Activated gamma-delta T cell (primary cell): Measurements from ENCODE around the gene FCHSD2.

Source experiments
- DNase-seq: peaks from one replicate; lab custom pipeline; 2025; lab: John Stamatoyannopoulos, UW

The FCHSD2 gene

GRCh38 chr11:73172992-73173656 is 31.0 kb upstream of the FCHSD2 start:
- DNase-seq: no peak

DNA sequence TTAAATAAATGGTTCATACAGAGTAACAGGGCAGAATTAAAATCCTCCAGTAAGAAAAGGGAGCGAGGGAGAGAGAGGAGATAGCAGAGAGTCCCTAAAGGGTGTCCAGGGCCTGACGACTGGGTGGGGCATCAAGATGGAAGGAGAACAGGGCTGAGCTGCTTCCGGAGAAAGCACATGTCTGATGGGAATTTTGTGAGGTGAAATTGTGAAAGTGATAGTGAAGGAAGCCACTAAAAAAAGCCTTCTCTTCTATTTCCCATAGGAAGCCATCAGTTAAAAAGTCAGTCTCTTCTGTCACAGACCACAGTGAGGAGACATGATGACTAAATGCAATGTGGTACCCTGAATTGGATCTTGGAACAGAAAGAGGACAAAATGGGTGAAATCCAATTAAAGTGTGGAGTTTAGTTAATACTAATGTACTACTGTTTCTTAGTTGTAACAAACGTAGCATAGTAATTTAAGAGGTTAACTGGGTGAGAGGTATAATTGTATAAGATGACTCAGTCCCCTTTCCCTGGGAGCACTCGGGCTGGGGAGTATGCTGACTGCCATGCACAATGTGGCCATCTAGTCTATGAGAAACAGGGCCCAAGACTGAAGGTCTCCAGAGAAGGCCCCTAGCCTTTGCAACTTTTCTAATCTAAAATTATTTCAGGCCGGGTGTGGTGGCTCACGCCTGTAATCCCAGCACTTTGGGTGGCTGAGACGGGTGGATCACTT is 29.5 kb upstream of the FCHSD2 start:
- DNase-seq: no peak

GRCh38 chr11:73170140-73170539 is 28.0 kb upstream of the FCHSD2 start:
- no peak for DNase-seq

GRCh38 chr11:73168925-73169579 is 26.9 kb upstream of the FCHSD2 start:
- no peak for DNase-seq

GRCh38 chr11:73167363-73167954 is 25.3 kb upstream of the FCHSD2 start:
- no peak for DNase-seq

DNA sequence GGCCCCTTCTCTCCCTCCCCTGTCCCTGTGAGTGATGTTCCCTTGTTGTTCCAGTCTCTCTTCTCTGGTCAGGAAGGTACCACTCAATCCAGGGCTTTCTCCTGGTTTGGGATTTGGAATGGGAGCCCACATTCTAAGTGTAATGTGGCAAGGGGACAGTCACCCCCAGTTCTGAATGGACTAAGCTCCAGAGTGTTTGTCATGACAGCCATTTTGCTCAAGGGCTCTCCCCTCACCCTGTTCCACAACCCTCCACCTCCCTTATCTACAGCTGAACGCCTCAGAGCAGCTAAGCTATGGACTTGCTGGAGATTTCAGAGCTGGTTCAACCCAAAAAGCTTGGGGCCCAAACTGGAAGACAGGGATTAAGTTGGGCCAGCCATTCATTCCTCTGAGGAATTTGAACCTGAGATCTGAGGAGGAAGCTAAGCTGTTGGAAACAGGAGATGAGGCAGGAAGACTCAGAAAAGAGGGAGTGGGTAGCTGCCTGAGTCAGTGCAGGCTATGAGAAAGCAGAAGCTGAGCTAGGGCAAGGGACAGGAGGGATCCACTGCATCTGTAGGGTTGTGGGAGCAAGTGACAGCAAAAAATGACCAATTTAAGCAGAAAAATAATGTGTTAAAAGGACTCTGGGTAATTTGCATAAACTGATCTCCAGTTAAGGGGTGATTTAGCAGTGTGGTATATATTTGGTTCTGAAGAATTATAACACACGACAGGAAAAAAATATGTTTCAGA is 22.9 kb upstream of the FCHSD2 start:
- DNase-seq: no peak

DNA sequence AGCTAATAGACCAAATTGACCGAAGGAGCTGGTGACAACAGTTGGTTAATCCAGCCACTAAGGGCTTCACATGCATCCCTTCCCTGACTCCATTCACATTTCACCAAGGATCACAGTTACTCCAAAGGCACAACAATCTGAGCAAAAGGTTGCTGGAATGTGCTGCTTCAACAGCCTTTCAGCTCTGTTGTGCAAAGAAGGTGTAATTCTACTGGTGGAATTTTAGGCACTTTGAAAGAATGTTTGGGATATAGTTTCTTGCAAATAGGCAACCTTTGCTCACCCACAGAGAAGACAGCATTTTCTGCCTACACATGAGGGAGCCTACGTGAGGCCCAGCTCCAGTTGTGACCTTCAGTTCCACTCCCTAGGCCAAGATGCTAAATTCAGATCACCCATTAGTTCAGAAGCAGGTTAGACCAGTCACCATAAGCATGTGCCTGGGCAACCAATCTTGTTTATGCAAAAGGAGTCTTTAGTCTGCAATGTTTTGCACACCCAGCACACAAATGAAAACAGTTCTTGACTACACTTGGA is 21.6 kb upstream of the FCHSD2 start:
- DNase-seq: no peak

GRCh38 chr11:73162196-73162740 is 20.1 kb upstream of the FCHSD2 start:
- DNase-seq: no peak

DNA sequence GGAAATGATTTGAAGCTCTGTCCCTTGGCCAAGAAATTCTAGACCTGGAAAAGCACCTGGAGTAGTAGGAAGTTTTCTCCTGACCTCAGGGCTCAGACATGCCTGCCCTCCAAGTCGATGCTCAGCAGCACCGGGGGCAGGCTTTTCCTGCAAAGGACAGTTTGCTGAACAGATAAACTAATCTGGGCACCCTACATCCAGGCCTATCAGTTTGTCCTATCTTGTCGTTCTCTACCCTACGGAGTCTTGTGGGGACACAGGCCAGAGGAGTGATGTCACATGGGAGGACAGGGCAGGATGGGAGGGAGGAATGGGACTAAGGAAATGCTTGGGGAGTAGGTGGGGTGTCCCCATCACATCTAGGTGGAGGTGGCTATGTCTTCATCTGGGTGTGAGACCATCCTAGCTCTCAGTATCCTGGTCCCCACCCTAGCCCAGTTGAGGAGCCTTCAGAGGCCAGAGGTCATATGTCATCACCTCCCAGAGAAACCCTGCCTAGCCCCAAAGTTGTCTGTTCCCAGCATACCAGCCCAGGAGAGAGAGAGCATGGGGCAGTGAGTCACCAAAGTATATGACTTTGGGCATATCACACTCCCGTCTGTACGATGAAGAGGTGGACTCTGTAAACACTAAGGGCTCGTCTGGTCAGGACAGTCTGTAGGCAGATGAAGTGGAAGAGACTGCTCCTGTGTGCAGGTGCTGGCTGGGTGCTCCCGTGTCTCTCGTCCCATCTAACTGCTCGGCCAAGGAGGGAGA is 18.1 kb upstream of the FCHSD2 start:
- no peak for DNase-seq

- no peak for DNase-seq
Observed at GRCh38 chr11:73159297-73159696, 17.2 kb upstream of the FCHSD2 start.

DNA sequence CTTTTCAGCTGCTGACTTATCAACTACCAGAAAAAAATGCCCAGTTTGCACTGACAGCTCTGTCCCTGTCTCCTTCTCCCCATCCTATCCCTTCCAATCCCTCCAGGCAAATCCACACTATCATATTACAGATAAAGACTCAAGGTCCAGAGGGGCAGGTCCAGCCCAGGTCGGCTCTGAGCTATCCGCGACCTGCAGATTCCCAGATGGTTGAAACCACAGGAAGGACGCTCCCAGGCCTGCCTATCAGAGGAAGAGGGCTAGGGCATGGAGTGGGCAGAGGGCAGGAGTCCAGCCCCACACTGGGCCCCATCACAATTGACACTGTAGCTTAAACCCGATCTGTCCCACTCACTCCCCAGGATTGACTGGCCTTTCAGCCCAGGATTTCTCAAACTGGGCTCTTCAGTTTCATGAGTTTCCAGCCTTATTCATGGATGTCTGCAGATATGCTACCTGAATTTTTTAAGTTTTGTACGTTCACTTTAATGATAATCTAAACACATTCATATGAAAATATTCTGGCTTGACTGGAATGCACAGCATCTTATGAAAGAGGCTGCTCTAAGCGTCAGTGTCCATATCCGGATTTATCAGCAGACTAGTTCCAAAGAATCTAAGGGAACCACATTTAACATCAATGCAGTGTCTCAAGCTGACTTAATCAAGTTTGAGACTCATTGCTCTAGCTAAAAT is 16.4 kb upstream of the FCHSD2 start:
- DNase-seq: no peak

DNA sequence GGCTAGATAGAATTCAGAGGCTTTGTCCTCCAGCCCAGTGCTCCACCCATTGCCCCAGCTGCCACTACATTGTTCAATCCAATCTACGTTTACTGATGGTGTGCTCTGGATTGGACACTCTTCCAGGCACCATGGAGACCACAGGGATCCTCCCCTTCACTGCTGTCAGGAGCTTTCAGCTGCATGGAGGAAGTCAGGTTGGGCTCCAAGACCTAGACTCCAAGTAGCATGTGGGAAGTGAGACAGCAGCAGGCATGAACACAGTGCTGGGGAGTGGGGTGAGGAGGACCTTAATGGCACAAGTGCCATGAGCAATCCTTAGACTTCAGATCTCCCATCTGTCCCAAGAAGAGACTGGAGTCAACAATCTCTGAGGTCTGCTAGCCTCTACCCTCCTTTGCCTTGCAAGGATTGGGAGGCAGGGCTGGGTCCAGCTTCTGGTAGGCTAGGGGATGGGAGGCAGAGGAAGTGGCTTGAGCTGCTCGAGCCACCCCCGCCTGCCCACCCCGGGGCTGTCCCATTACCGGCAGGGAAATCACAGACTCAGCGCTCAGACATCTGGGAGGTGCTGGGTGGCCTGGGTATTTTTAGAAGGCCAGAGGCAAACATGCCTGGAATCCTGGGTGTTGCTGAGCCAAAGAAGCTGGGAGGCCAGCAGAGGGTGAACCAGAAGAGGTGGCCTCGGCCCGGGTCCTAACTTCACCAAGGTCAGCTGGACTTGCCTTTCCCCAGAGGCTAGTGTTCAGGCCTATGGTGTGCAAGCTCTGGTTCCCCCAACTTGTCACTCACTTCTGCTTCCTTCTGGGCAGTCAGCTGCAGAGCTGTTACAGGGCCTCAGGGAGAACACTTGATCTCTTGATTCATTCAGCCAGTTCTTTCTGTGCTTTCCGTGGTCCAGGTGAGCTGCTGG is 15.2 kb upstream of the FCHSD2 start:
- no peak for DNase-seq

- DNase-seq: no peak
Observed at GRCh38 chr11:73156686-73157085, 14.6 kb upstream of the FCHSD2 start.

DNA sequence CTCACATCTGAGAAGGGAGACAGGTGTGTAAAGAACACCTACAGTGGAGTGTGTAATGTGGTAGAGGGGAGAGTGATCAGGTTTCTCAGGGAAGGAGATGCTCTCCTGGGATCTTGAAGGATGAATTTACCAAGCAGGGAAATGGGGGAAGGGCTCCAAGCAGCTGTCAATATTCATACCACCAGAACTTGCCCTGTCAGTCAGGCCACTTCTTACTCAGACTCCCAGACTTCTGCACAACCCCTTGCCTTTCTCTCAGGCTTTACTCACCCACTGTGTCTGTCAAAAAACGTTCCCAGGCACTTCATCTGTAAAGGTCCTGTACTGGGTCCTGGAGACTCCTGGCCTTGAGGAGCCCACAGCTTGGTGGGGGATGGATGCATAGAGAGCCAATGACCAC is 14.0 kb upstream of the FCHSD2 start:
- DNase-seq: no peak

DNA sequence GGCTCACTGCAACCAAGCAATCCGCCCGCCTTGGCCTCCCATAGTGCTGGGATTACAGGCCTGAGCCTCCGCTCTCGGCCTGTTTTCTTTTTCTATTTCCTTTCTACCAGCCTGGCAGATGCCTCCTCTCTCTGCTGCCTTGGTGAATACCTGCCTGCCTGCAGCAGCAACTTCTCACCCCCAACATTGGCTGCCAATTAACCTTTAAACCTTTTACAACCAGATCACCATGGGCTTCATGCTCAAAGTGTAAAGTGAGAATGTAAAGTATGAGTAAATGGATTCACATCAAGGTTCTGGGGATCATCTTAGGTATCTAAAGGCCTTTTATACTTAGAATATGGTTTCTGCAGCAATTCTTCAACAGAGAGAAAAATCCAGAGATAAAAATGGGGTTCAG is 13.0 kb upstream of the FCHSD2 start:
- DNase-seq: no peak

GRCh38 chr11:73154178-73154577 is 12.1 kb upstream of the FCHSD2 start:
- DNase-seq: no peak

DNA sequence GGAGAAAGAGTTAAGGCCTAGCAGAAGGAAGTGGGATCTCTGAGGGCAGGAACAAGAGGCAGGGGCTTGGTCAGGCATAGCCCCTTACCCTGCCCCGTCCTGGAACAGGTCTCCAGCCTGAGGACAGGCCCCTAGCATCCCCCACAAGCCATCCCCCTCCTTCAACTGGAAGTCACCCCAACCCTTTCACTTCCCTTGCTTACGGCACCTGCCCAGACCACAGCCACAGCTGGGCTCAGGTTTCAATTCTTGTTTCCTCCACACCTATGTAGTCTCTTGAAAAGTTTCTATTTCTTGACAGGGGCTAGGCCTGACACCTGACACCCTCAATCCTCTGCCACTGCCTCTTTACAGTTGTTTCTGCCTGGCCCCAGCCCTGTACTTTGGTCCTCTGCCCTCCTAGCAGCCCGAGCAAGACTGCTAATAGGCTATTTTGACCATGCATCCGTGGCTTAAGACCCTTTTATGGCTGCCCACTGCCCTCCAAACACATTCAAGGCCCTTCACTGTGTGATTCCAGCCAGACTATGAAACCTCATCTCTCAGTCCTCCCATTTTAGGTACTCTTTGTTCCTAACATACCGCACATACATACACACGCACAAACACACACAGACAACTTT is 10.9 kb upstream of the FCHSD2 start:
- DNase-seq: no peak

GRCh38 chr11:73152086-73152853 is 10.2 kb upstream of the FCHSD2 start:
- DNase-seq: no peak
